Neural cell (in vitro differentiated cells): ENCODE measurements around the gene CTNNA2.

Experiments used
- CTCF ChIP-seq: fragments of 450-650 bp; IDR thresholded peaks from 2 replicates; pipeline ENCODE4 v1.5.1; 2014; ENCODE audit warnings: antibody characterized with exemption, mild to moderate bottlenecking, moderate library complexity; ENCODE audit not compliant: poor library complexity, severe bottlenecking
- EP300 ChIP-seq: fragments of 450-650 bp; conservative IDR thresholded peaks from 2 replicates; pipeline ENCODE4 v1.6.1; 2014; ENCODE audit warnings: antibody characterized with exemption, mild to moderate bottlenecking, moderate library complexity; ENCODE audit not compliant: poor library complexity, severe bottlenecking
- EZH2 ChIP-seq: fragments of 200-600, 300-800 bp; shearing (Covaris generic), sonication (generic); IDR thresholded peaks from 2 replicates; pipeline ENCODE4 v1.6.1; 2014; ENCODE audit warnings: antibody characterized with exemption, low read length, borderline replicate concordance, mild to moderate bottlenecking; ENCODE audit not compliant: insufficient read depth, poor library complexity, severe bottlenecking
- POLR2AphosphoS5 ChIP-seq: IDR thresholded peaks from 2 replicates; pipeline ENCODE4 v1.6.1; 2012
- TAF1 ChIP-seq: IDR thresholded peaks from 2 replicates; pipeline ENCODE4 v1.6.1; 2012; ENCODE audit warnings: low read depth

- no peak for TF ChIP-seq CTCF
- no peak for TF ChIP-seq EZH2
- TF ChIP-seq TAF1, result no peak
- no peak for TF ChIP-seq POLR2AphosphoS5
- no peak for TF ChIP-seq EP300
Measured at GRCh38 chr2:79578952-79579351, 66.1 kb downstream of the CTNNA2 start.
